ENCODE measurements around the gene PIP5K1B. TPM values are rescaled to one million over a fixed set of nuclear protein-coding genes. Genes with fewer than 3 reads are reported as not detected.

Gene PIP5K1B
- total and polyA plus RNA-seq, 2 donors (not counting 3 experiments of a cell fraction or from before 2014, with no cell fraction given), result 0.27 TPM; not detected in 1

DNA sequence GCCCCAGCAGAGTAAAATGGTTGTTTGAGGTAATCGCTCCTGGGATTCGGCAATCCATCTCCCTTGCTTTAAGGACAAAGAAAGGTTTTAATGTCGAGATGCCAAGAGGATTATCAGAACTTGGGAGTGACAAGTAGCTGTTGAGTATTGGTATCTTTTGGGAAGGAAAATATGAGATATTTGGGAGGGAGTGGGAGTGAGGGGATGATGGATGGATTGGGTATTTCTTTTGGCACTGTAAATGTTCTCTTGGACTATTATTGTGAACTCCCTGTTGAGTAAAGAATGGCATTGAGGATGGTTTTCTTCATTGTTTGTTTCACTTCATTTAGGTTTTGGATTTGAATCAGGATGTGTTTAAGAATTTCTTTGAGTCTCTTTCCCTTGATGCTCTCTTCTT is 86.1 kb downstream of the PIP5K1B start:
- Histone ChIP-seq H3K4me1 (ENCODE audit: control insufficient read depth, extremely low read depth, insufficient read depth, low read length) (peaks cover under 1% of the 10 kb centered on the region), H3K27ac (ENCODE audit: insufficient read depth, low read depth, low read length) (no peak overlapping the region), H4K20me1 (replicated peaks; ENCODE audit: control insufficient read depth, extremely low read depth, insufficient read depth, low read length) (no peaks in the 10 kb centered on the region), H3K4me3 (replicated peaks in 1 of 3; ENCODE audit: insufficient read depth in 1 of 3, low read depth in 1 of 3, low read length in 3 of 3) (no peak overlapping the region), H3K9me1 (replicated peaks; ENCODE audit: control insufficient read depth, extremely low read depth, insufficient read depth, low read length) (no peaks in the 10 kb centered on the region), H3K9ac (replicated peaks; ENCODE audit: extremely low read depth, insufficient read depth, low read length) (no peak overlapping the region), H3K79me2 (ENCODE audit: control insufficient read depth, insufficient read depth, low read length) (no peaks in the 10 kb centered on the region), H3K9me3 (replicated peaks; ENCODE audit: control insufficient read depth, insufficient read depth, low read length) (no peaks in the 10 kb centered on the region), H3K4me2 (ENCODE audit: insufficient read depth, low read length) (no peak overlapping the region), H3K27me3 (ENCODE audit: control insufficient read depth in 2 of 2, insufficient read depth in 2 of 2, low read length in 2 of 2) (peaks cover 14 to 21% of the 10 kb centered on the region in 2 experiments), H2AFZ (ENCODE audit: low read depth, low read length) (no peak overlapping the region), H3K36me3 (ENCODE audit: control insufficient read depth in 2 of 2, extremely low read depth in 1 of 2, insufficient read depth in 2 of 2, low read length in 2 of 2) (no peaks in the 10 kb centered on the region)
- CTCF ChIA-PET, result no interaction called here
- FAIRE-seq (no peak), DNase-seq (ENCODE audit: low read depth, low spot score) (no peak)
- POLR2A ChIA-PET, result no interaction called here
- intact Hi-C loops (cut with micrococcal nuclease), result loop anchor here (5.0 kb wide), 1 partner anchor 46 kb away; no protein-coding TSS in a partner anchor
- TF ChIP-seq, protein P1, sequence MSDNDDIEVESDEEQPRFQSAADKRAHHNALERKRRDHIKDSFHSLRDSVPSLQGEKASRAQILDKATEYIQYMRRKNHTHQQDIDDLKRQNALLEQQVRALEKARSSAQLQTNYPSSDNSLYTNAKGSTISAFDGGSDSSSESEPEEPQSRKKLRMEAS (IDR thresholded peaks at IDR 0.05; ENCODE audit: insufficient read depth, insufficient read length), result no peak
- TF ChIP-seq, protein P2, sequence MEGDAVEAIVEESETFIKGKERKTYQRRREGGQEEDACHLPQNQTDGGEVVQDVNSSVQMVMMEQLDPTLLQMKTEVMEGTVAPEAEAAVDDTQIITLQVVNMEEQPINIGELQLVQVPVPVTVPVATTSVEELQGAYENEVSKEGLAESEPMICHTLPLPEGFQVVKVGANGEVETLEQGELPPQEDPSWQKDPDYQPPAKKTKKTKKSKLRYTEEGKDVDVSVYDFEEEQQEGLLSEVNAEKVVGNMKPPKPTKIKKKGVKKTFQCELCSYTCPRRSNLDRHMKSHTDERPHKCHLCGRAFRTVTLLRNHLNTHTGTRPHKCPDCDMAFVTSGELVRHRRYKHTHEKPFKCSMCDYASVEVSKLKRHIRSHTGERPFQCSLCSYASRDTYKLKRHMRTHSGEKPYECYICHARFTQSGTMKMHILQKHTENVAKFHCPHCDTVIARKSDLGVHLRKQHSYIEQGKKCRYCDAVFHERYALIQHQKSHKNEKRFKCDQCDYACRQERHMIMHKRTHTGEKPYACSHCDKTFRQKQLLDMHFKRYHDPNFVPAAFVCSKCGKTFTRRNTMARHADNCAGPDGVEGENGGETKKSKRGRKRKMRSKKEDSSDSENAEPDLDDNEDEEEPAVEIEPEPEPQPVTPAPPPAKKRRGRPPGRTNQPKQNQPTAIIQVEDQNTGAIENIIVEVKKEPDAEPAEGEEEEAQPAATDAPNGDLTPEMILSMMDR (IDR thresholded peaks at IDR 0.05; ENCODE audit: extremely low read depth in 1 of 2, insufficient read depth in 1 of 2, low read depth in 1 of 2, low read length in 2 of 2), result no peak
- TF ChIP-seq POLR2A (IDR thresholded peaks at IDR 0.05; ENCODE audit: low read depth, low read length) (no peak), GATA2 (IDR thresholded peaks at IDR 0.05; ENCODE audit: insufficient read depth, insufficient read length, low read depth, low read length) (no peak), EZH2 (IDR thresholded peaks at IDR 0.05; ENCODE audit: borderline replicate concordance, low read depth, low read length, severe bottlenecking) (no peak), POLR2AphosphoS5 (IDR thresholded peaks at IDR 0.05; ENCODE audit: insufficient read depth, low read depth, low read length) (no peak), MYC (IDR thresholded peaks at IDR 0.05; ENCODE audit: low read depth, low read length) (no peak), JUN (IDR thresholded peaks at IDR 0.05; ENCODE audit: borderline replicate concordance, insufficient read depth, insufficient read length, low read depth) (no peak), FOS (IDR thresholded peaks at IDR 0.05; ENCODE audit: borderline replicate concordance, insufficient read depth, low read length) (no peak)
- BruUV-seq (replicated peaks), result no TSS peak
- dilution Hi-C loops (cut with MboI; ENCODE audit: extremely low pct_ligation_motif_present, low sequenced_read_pairs), result no loop called here
